Measurements from ENCODE around the gene IL27RA.

- no peak for TF ChIP-seq MAX (IDR thresholded peaks at IDR 0.05)
- TF ChIP-seq CREB1 (IDR thresholded peaks at IDR 0.05; ENCODE audit: low read depth): no peak
- TF ChIP-seq CEBPB (IDR thresholded peaks at IDR 0.05): no peak
- no peak for TF ChIP-seq TCF12 (IDR thresholded peaks at IDR 0.05; ENCODE audit: low read depth)
- TF ChIP-seq EGR1 (IDR thresholded peaks at IDR 0.05): no peak
- TF ChIP-seq EP300 (IDR thresholded peaks at IDR 0.05; ENCODE audit: borderline replicate concordance): no peak
Observed at GRCh38 chr19:13995878-13996765, 35.4 kb upstream of the IL27RA start.
